ENCODE measurements around the gene CBFA2T3. TPM values are rescaled to one million over a fixed set of nuclear protein-coding genes. Genes with fewer than 3 reads are reported as not detected.

The CBFA2T3 gene
- total RNA-seq, 1 donor from 2014 or later = 2.4 TPM

- no peak overlapping the region for H3K9ac ChIP-seq (ENCODE audit: low read length)
- no peaks in the 10 kb centered on the region for H3K36me3 Mint-ChIP-seq (ENCODE audit: low read depth, unreplicated experiment)
These were observed 8.5 kb upstream of the CBFA2T3 start for GRCh38 chr16:88985521-88985920.

GRCh38 chr16:88983771-88984687 lies 7.0 kb upstream of the CBFA2T3 start:
- no peaks in the 10 kb centered on the region for H3K9me3 Mint-ChIP-seq (ENCODE audit: unreplicated experiment)
- Histone ChIP-seq H2AFZ (ENCODE audit: low read depth, low read length) (no peak overlapping the region), H3K27ac (ENCODE audit: low read depth, low read length) (no peak overlapping the region), H4K20me1 (ENCODE audit: insufficient read depth, low read length) (no peaks in the 10 kb centered on the region), H3K4me1 (ENCODE audit: insufficient read depth, low read length) (no peaks in the 10 kb centered on the region), H3K9me3 (ENCODE audit: insufficient read depth, low read depth, low read length) (no peaks in the 10 kb centered on the region), H3K27me3 (ENCODE audit: insufficient read depth, low read length) (peaks cover 5% of the 10 kb centered on the region), H3K9ac (ENCODE audit: low read length) (no peak overlapping the region), H3K36me3 (ENCODE audit: insufficient read depth, low read length) (no peaks in the 10 kb centered on the region), H3K79me2 (ENCODE audit: insufficient read depth, low read length) (no peaks in the 10 kb centered on the region), H3K4me2 (ENCODE audit: low read length) (no peak overlapping the region), H3K4me3 (ENCODE audit: insufficient read depth, low read depth, low read length) (no peak overlapping the region)
- peaks cover 36% of the 10 kb centered on the region for H3K27me3 Mint-ChIP-seq (ENCODE audit: low read depth, unreplicated experiment)
- TF ChIP-seq CTCF (IDR thresholded peaks at IDR 0.05; ENCODE audit: insufficient read depth, low read depth, low read length) = no peak
- TF ChIP-seq EZH2 (IDR thresholded peaks at IDR 0.05; ENCODE audit: insufficient read depth, low read length) = no peak
- H3K36me3 Mint-ChIP-seq (ENCODE audit: low read depth, unreplicated experiment) = no peaks in the 10 kb centered on the region
- FAIRE-seq = no peak
- H3K27ac Mint-ChIP-seq (ENCODE audit: unreplicated experiment) = no peak overlapping the region
- no peak overlapping the region for H3K4me3 Mint-ChIP-seq (ENCODE audit: unreplicated experiment)
- no peaks in the 10 kb centered on the region for H3K4me1 Mint-ChIP-seq (ENCODE audit: low read depth, unreplicated experiment)
- DNase-seq (ENCODE audit: low read depth) = no peak

More at GRCh38 chr16:88985521-88985920, 8.5 kb upstream of the CBFA2T3 start:
- Mint-ChIP-seq H3K9me3 (ENCODE audit: unreplicated experiment) (no peaks in the 10 kb centered on the region), H3K4me1 (ENCODE audit: low read depth, unreplicated experiment) (no peaks in the 10 kb centered on the region), H3K27me3 (ENCODE audit: low read depth, unreplicated experiment) (peaks cover 38% of the 10 kb centered on the region), H3K27ac (ENCODE audit: unreplicated experiment) (no peak overlapping the region), H3K4me3 (ENCODE audit: unreplicated experiment) (no peak overlapping the region)
- FAIRE-seq = no peak
- Histone ChIP-seq H2AFZ (ENCODE audit: low read depth, low read length) (no peak overlapping the region), H3K4me1 (ENCODE audit: insufficient read depth, low read length) (no peaks in the 10 kb centered on the region), H3K79me2 (ENCODE audit: insufficient read depth, low read length) (no peaks in the 10 kb centered on the region), H3K36me3 (ENCODE audit: insufficient read depth, low read length) (no peaks in the 10 kb centered on the region), H3K4me3 (ENCODE audit: insufficient read depth, low read depth, low read length) (no peak overlapping the region), H3K27ac (ENCODE audit: low read depth, low read length) (no peak overlapping the region), H4K20me1 (ENCODE audit: insufficient read depth, low read length) (no peaks in the 10 kb centered on the region), H3K9me3 (ENCODE audit: insufficient read depth, low read depth, low read length) (no peaks in the 10 kb centered on the region), H3K4me2 (ENCODE audit: low read length) (no peak overlapping the region), H3K27me3 (ENCODE audit: insufficient read depth, low read length) (peaks cover 5% of the 10 kb centered on the region)
- TF ChIP-seq CTCF (IDR thresholded peaks at IDR 0.05; ENCODE audit: insufficient read depth, low read depth, low read length) = no peak
- TF ChIP-seq EZH2 (IDR thresholded peaks at IDR 0.05; ENCODE audit: insufficient read depth, low read length) = no peak
- no peak for DNase-seq (ENCODE audit: low read depth)

GRCh38 chr16:88983165-88983564 lies 6.2 kb upstream of the CBFA2T3 start:
- no peaks in the 10 kb centered on the region for H3K79me2 ChIP-seq (ENCODE audit: insufficient read depth, low read length)
- H3K36me3 Mint-ChIP-seq (ENCODE audit: low read depth, unreplicated experiment) = no peaks in the 10 kb centered on the region
- no peaks in the 10 kb centered on the region for H3K4me1 Mint-ChIP-seq (ENCODE audit: low read depth, unreplicated experiment)
- H3K4me2 ChIP-seq (ENCODE audit: low read length) = no peak overlapping the region
- H4K20me1 ChIP-seq (ENCODE audit: insufficient read depth, low read length) = no peaks in the 10 kb centered on the region
- H3K27ac Mint-ChIP-seq (ENCODE audit: unreplicated experiment) = no peak overlapping the region
- H3K27ac ChIP-seq (ENCODE audit: low read depth, low read length) = no peak overlapping the region
- DNase-seq (ENCODE audit: low read depth) = no peak
- no peaks in the 10 kb centered on the region for H3K4me1 ChIP-seq (ENCODE audit: insufficient read depth, low read length)
- no peak for TF ChIP-seq EZH2 (IDR thresholded peaks at IDR 0.05; ENCODE audit: insufficient read depth, low read length)
- no peak for TF ChIP-seq CTCF (IDR thresholded peaks at IDR 0.05; ENCODE audit: insufficient read depth, low read depth, low read length)
- no peaks in the 10 kb centered on the region for H3K9me3 Mint-ChIP-seq (ENCODE audit: unreplicated experiment)
- no peaks in the 10 kb centered on the region for H3K36me3 ChIP-seq (ENCODE audit: insufficient read depth, low read length)
- H3K9me3 ChIP-seq (ENCODE audit: insufficient read depth, low read depth, low read length) = peaks cover 2% of the 10 kb centered on the region
- FAIRE-seq = no peak
- H2AFZ ChIP-seq (ENCODE audit: low read depth, low read length) = no peak overlapping the region
- peaks cover 5% of the 10 kb centered on the region for H3K27me3 ChIP-seq (ENCODE audit: insufficient read depth, low read length)
- H3K4me3 Mint-ChIP-seq (ENCODE audit: unreplicated experiment) = no peak overlapping the region
- no peak overlapping the region for H3K9ac ChIP-seq (ENCODE audit: low read length)
- peaks cover 36% of the 10 kb centered on the region for H3K27me3 Mint-ChIP-seq (ENCODE audit: low read depth, unreplicated experiment)
- H3K4me3 ChIP-seq (ENCODE audit: insufficient read depth, low read depth, low read length) = no peak overlapping the region

Measured in astrocyte (in vitro differentiated cells and primary cell).